ENCODE results near the gene CCNQ.
A peak's percentile ranks its signal among the peaks of the same experiment; 100 is the strongest.

The CCNQ gene

GRCh38 chrX:153572601-153573000, 26.3 kb downstream of the CCNQ start:
- DNase-seq, result peak in 1 of 2 experiments; percentile 69

- DNase-seq, result peak; percentile 94 to 97
These were observed 27.4 kb downstream of the CCNQ start for GRCh38 chrX:153571534-153571908.

- no peak for DNase-seq
These were observed 29.5 kb downstream of the CCNQ start for GRCh38 chrX:153569475-153569874.

- no peak for DNase-seq
These were observed 30.4 kb downstream of the CCNQ start for GRCh38 chrX:153568451-153569011.

DNA sequence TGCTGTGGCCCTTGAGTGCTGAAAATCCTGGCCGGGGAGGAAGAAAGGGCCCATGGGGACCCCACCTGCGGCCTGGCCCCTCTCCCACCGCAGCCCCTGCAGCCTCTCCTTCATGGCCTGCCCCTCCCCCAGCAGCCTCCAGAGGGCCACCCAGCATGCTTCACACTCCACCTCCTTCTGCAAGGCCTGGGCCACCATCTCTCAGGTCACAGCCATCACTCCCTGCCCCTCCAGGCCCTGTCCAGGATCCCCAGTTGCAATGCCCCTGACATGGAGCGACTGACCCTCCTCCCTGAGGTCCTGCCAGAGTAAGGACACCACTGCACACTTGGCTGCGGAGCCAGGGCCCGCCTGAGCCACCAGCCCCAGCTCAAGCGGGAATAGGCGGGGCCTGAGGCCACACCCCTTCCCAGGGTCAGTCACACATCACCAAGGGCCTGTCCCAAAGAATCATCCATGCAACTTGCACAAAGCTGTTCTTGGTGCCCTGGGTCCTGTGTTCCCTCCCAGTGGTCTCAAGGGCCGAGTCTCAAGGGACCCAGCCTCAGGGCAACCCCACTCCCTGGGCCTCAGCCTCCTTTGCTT, 32.9 kb downstream of the CCNQ start:
- DNase-seq, result no peak

GRCh38 chrX:153564047-153564606, 34.8 kb downstream of the CCNQ start:
- DNase-seq, result peak in 1 of 2 experiments; percentile 36

GRCh38 chrX:153562546-153562945, 36.4 kb downstream of the CCNQ start:
- no peak for DNase-seq

- DNase-seq, result no peak
These were observed 37.6 kb downstream of the CCNQ start for GRCh38 chrX:153561337-153561736.

DNA sequence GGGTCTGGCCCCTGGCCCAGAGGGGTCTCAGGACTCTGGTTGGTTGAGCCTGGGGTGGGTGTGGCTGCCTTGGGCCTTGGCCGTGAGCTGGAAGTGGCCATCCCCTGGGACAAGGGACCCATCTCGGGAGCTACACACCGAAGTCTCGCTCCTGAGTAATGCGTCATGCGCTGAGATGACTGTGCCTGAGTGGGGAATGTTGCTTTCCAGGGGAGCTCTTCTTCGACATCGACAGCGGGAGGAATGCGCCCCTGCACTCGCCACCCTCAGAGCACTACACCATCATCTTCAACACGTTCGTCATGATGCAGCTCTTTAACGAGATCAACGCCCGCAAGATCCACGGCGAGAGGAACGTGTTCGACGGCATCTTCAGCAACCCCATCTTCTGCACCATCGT, 38.5 kb downstream of the CCNQ start:
- DNase-seq, result no peak

GRCh38 chrX:153560000-153560399, 38.9 kb downstream of the CCNQ start:
- no peak for DNase-seq

DNA sequence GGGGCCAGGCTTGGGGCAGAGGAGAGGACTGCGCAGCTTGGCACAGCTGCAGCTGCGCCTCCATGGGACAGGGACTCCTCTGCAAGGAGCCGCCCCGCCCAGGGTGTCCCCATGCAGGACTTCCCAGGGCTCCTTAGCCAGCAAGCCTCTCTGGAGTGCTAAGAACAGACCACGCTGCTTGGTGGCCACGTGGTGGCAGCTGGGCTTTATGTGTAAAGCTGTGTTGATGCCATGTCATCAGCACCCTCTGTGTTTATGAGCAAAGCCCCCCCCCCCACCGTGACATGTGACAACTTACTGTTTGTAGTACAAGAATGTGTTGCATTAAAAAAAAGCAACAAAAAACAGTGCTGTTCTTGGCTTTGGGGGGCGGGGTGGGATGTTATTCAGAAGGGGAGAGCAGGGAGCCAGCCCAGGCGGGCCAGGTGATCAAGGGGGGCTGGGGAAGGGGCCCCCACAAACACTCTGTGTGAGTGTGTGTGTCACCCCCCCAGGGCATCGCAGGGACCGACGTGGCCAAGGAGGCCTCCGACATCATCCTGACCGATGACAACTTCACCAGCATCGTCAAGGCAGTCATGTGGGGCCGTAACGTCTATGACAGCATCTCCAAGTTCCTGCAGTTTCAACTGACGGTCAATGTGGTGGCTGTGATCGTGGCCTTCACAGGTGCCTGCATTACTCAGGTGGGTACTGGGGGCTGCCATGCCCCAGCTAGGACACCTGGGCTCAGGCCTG, 41.2 kb downstream of the CCNQ start:
- peak; percentile 22 to 64 for DNase-seq

GRCh38 chrX:153556767-153557166, 42.2 kb downstream of the CCNQ start:
- peak; percentile 97 to 99 for DNase-seq

DNA sequence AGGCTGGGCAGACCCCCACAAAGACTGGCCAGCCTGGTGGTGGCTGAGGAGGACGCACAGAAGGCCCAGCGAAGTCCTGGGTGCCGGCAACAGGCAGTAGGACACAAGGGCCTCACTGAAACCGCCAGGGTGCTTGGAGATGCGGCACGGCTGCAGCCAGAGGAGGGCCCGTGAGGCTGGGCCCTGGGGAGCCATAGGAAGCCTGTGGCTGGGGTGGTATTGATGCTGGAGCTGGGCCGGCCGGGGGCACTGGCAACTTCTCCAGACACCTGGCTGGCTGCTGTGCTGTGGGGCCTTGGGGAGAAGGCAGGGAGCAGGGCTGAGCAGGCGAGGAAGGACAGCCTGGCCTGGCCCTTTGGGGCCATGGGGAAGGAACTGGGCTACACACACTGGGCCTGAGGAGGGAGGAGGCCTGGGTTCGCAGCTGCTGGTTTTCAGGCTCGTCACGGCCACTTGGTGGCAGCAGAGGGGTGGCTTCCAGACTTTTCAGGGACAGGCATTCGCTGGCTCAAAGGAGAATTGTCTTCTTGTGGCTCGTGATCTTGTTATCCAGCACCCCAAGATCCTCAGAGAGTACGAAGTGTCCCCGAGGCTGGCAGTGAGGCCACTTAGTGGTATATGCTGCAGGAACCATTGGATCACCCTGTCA, 44.3 kb downstream of the CCNQ start:
- peak in 1 of 2 experiments; percentile 71 for DNase-seq

- DNase-seq, result no peak
These were observed 47.8 kb downstream of the CCNQ start for GRCh38 chrX:153551135-153551534.

DNA sequence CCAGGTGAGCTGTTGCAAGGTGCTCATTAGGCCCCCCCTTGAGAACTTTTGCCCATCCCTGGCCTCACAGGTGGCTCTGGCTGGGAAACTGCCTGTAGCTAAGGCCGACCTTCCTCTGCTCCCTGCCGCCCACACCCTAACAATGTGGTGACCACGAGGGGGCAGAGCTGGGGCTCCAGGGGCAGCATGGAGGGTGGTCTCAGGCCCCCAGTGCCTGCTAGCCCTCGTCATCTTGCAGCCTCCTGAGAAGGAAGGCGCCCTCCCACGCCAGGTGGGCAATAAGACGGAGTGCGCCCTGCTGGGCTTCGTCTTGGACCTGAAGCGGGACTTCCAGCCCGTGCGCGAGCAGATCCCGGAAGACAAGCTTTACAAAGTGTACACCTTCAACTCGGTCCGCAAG, 49.1 kb downstream of the CCNQ start:
- no peak for DNase-seq

- DNase-seq, result no peak
These were observed 49.7 kb downstream of the CCNQ start for GRCh38 chrX:153549231-153549630.

DNA sequence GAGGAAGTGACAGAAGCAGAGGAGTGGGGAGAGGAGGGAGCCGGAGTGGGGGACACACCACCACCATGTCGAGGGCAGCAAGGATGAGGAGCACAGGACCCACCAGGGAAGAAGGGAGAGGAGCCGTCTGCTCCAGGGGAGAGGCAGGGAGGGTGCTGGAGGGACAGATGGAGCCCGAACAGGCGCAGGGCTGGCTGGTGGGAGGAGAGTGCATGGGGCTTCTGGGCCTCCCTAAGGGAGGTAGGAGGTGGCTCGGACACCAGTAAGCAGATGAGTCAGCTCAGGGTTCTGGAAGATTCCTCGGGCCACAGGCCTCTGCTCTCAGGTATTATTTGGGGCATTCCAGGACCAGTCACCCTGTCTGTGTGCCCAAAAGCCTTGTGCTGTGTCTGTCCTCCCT, 51.7 kb downstream of the CCNQ start:
- DNase-seq, result no peak

- no peak for DNase-seq
These were observed 52.6 kb downstream of the CCNQ start for GRCh38 chrX:153546386-153546785.

DNA sequence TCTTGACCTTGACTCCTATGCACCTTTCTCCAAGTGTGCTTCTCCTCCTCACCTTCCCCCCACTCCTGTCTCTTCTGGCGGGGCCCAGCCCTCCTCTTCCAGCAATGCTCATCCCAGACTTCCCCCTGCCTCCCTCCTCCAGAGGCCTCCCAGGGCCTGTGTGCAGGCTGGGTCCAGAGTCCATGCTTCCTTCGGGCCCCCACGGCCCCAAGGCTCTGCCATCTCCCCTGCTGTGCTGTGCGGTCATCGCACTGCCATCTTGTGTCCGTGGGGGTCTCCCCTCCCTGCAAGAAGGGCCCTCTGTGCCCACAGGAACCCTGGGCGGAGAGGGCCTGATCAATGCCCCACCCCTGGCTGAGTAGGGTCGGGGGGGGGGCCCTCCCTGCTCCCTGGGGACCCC, 54.2 kb downstream of the CCNQ start:
- DNase-seq, result no peak

GRCh38 chrX:153539979-153540358, 59.0 kb downstream of the CCNQ start:
- DNase-seq, result no peak

DNA sequence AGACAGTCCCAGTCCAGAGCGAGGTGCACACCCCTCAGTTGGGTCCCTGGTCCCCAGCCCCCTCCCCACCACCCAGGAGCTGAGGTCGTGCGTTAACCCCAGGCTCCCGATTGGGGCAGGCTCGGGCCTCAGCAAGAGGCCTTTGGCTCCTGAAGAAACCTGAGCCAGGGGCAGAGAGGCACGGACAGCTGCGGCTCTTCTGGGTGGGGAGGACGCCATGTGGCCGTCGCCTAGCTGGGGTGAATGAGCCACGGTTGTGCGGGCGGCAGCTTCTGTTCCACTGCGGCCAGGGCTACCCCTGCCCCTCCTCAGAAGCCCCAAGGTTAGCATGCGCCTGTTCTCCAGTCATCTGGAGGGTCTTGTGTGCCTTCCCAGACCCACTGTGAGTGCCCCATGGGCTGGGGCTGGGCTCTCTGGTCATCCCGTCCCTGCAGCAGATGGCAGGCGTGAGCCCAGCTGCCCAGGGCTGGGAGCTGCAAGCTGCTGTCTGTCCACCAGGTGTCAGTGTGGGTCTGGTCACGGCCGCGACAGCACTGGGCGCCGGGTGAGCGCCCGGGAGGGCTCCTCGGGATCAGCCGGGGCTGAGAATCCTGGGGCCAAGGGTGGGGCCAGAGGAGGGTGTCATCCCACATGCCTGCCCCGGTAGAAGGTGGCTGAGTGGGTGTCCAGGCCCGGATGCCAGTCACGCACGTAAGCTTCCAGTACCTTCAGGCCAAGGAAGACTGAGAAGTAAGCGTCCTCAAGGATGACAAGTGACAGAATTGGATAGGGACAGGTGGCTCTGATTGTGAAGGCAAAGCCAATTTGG, 59.6 kb downstream of the CCNQ start:
- peak; percentile 73 to 85 for DNase-seq

GRCh38 chrX:153538424-153538823, 60.5 kb downstream of the CCNQ start:
- peak; percentile 59 to 79 for DNase-seq

Data from NCI-H524 (cell line).